ENCODE results near the gene CEP192. TPM values are rescaled to one million over a fixed set of nuclear protein-coding genes. Genes with fewer than 3 reads are reported as not detected.

CEP192 gene
- total and polyA plus RNA-seq, 10 of the 15 experiments (the other 5 are each of a cell fraction or from before 2014, with no cell fraction given), result 15.4 to 58.2 (median 29.6) TPM

DNA sequence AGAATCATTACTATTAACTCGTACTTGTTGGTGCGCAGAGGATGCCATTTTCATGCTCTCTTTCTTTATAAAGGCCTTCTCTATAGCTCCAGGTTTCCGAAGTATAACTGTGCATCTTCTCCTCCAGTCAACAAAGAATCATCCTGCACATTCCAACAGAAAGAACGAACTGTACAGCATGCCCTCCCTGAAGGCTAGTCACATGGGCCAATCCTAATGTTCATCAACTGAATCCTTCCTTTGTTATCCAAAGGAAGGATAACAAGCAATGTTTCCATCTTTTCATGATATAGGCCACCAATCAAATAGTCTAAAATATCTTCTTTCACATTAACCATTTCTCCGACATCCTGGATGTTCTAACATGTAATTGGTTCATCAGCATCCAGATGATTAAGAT lies 160.5 kb downstream of the CEP192 start (continued):
- TF ChIP-seq ASH2L (IDR thresholded peaks at IDR 0.05; ENCODE audit: borderline replicate concordance, low read depth) (no peak), TBL1XR1 (IDR thresholded peaks at IDR 0.05; ENCODE audit: low read depth, low read length) (no peak), ZNF622 (IDR thresholded peaks at IDR 0.05) (no peak), MLLT1 (IDR thresholded peaks at IDR 0.05) (no peak)
- TF ChIP-seq, protein P1, sequence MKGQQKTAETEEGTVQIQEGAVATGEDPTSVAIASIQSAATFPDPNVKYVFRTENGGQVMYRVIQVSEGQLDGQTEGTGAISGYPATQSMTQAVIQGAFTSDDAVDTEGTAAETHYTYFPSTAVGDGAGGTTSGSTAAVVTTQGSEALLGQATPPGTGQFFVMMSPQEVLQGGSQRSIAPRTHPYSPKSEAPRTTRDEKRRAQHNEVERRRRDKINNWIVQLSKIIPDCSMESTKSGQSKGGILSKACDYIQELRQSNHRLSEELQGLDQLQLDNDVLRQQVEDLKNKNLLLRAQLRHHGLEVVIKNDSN (IDR thresholded peaks at IDR 0.05; ENCODE audit: borderline replicate concordance, extremely low read length, insufficient read depth, low read depth, low read length), result no peak
- TF ChIP-seq, protein P2, sequence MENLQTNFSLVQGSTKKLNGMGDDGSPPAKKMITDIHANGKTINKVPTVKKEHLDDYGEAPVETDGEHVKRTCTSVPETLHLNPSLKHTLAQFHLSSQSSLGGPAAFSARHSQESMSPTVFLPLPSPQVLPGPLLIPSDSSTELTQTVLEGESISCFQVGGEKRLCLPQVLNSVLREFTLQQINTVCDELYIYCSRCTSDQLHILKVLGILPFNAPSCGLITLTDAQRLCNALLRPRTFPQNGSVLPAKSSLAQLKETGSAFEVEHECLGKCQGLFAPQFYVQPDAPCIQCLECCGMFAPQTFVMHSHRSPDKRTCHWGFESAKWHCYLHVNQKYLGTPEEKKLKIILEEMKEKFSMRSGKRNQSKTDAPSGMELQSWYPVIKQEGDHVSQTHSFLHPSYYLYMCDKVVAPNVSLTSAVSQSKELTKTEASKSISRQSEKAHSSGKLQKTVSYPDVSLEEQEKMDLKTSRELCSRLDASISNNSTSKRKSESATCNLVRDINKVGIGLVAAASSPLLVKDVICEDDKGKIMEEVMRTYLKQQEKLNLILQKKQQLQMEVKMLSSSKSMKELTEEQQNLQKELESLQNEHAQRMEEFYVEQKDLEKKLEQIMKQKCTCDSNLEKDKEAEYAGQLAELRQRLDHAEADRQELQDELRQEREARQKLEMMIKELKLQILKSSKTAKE (IDR thresholded peaks at IDR 0.05; ENCODE audit: low read depth, poor library complexity, severe bottlenecking), result no peak

- SMC1A ChIA-PET (ENCODE audit: uncharacterized antibody, unreplicated experiment), result interaction anchor here (0.6 to 2.3 kb wide), 16 partner anchors 9 to 554 kb away, joined by 3 to 11 read pairs (median 4); no protein-coding TSS in a partner anchor
- H3K36me3 ChIP-seq (ENCODE audit: control insufficient read depth in 2 of 2, insufficient read depth in 2 of 2, low read length in 1 of 2), result no peaks in the 10 kb centered on the region
- H3K4me2 ChIP-seq (ENCODE audit: control insufficient read depth, insufficient read depth), result no peak overlapping the region
- in situ Hi-C loops (cut with MboI), result loop anchor here (5.0 to 25.0 kb wide), 2 partner anchors 431 to 479 kb away; no protein-coding TSS in a partner anchor
- no peaks in the 10 kb centered on the region for H4K20me1 ChIP-seq (ENCODE audit: control insufficient read depth, insufficient read depth)
- H2AFZ ChIP-seq (ENCODE audit: control insufficient read depth, low read depth, low read length), result no peak overlapping the region
- ATAC-seq (no peak), DNase-seq (ENCODE audit: low read depth, low spot score) (no peak), FAIRE-seq (no peak)
- H3K4me3 ChIP-seq, result no peak overlapping the region
- 0% methylated on average over 1 of the region's 1 CpG for WGBS (ENCODE audit: insufficient coverage, insufficient replicate concordance, low lambda C conversion rate, missing lambda C conversion rate)
- intact Hi-C loops (cut with micrococcal nuclease; ENCODE audit: unreplicated experiment), result loop anchor here (2.0 to 10.0 kb wide), 4 partner anchors 156 to 434 kb away; partner anchors contain the start of gene SEH1L
- POLR2A ChIA-PET, result interaction anchor here (0.6 to 0.7 kb wide), 2 partner anchors 45 to 206 kb away, joined by 3 to 10 read pairs; no protein-coding TSS in a partner anchor
- BruUV-seq (replicated peaks), result no TSS peak
- no peak overlapping the region for H3K9ac ChIP-seq (ENCODE audit: control insufficient read depth, insufficient read depth, low read length)
- no peak overlapping the region for H3K27ac ChIP-seq (ENCODE audit: control insufficient read depth, insufficient read depth)
- H3K4me1 ChIP-seq (ENCODE audit: control insufficient read depth, insufficient read depth, low read length), result no peaks in the 10 kb centered on the region
- H3K9me3 ChIP-seq (replicated peaks; ENCODE audit: control insufficient read depth, insufficient read depth, low read length), result peaks cover 6% of the 10 kb centered on the region; the same call in 2 of the 3 replicates
- H3K79me2 ChIP-seq (ENCODE audit: control insufficient read depth, insufficient read depth, low read length), result no peaks in the 10 kb centered on the region
- RAD21 ChIA-PET (ENCODE audit: unreplicated experiment), result interaction anchor here (0.8 to 2.1 kb wide), 11 partner anchors 11 to 433 kb away, joined by 3 to 18 read pairs (median 9); no protein-coding TSS in a partner anchor
- no peaks in the 10 kb centered on the region for H3K27me3 ChIP-seq (replicated peaks in 1 of 2; ENCODE audit: control insufficient read depth in 2 of 2, insufficient read depth in 2 of 2, low read length in 1 of 2)
- CTCF ChIA-PET, result interaction anchor here (0.5 to 2.8 kb wide), 17 partner anchors 19 to 1225 kb away, joined by 3 to 21 read pairs (median 4); no protein-coding TSS in a partner anchor
- TF ChIP-seq EED (IDR thresholded peaks at IDR 0.05; ENCODE audit: low read depth) (no peak), ZSCAN29 (IDR thresholded peaks at IDR 0.05) (no peak), PAX8 (IDR thresholded peaks at IDR 0.05) (no peak), POLR2A (IDR thresholded peaks at IDR 0.05; ENCODE audit: low read depth, low read length) (no peak), SUZ12 (IDR thresholded peaks at IDR 0.05; ENCODE audit: unreplicated experiment) (no peak), ZNF622 (IDR thresholded peaks at IDR 0.05) (no peak), POLR2AphosphoS2 (IDR thresholded peaks at IDR 0.05; ENCODE audit: low read depth, low read length) (no peak), TCF3 (IDR thresholded peaks at IDR 0.05; ENCODE audit: borderline replicate concordance, insufficient read depth, low read depth, low read length) (no peak), WRNIP1 (IDR thresholded peaks at IDR 0.05; ENCODE audit: borderline replicate concordance, low read depth, low read length) (no peak), TARDBP (IDR thresholded peaks at IDR 0.05; ENCODE audit: borderline replicate concordance) (no peak), KLF5 (IDR thresholded peaks at IDR 0.05; ENCODE audit: partially characterized antibody) (no peak), HCFC1 (IDR thresholded peaks at IDR 0.05; ENCODE audit: low read length) (no peak), BMI1 (IDR thresholded peaks at IDR 0.05; ENCODE audit: borderline replicate concordance) (no peak), SRF (IDR thresholded peaks at IDR 0.05; ENCODE audit: low read depth in 2 of 2, low read length in 2 of 2) (no peak), YY1 (IDR thresholded peaks at IDR 0.05; ENCODE audit: low read depth, low read length) (no peak), BCL11A (IDR thresholded peaks at IDR 0.05; ENCODE audit: low read depth, low read length) (no peak)
Measured at GRCh38 chr18:13158428-13158827, 167.3 kb downstream of the CEP192 start.
